Measurements from ENCODE around the gene TOP1. TPM values are rescaled to one million over a fixed set of nuclear protein-coding genes. Genes with fewer than 3 reads are reported as not detected.
A peak's percentile ranks its signal among the peaks of the same experiment; 100 is the strongest.

Gene TOP1
- total RNA-seq, 1 experiment from 2014 or later = 26.7 TPM

GRCh38 chr20:41054847-41055230 lies 26.2 kb downstream of the TOP1 start:
- no peak for DNase-seq (ENCODE audit: low read depth)

GRCh38 chr20:41055679-41056078 lies 27.1 kb downstream of the TOP1 start:
- no peak for DNase-seq (ENCODE audit: low read depth)

- peak; percentile 92 for DNase-seq (ENCODE audit: low read depth)
These were observed 29.5 kb downstream of the TOP1 start for GRCh38 chr20:41057999-41058673.

GRCh38 chr20:41058674-41059635 lies 30.3 kb downstream of the TOP1 start:
- no peak for DNase-seq (ENCODE audit: low read depth)

- DNase-seq (ENCODE audit: low read depth) = no peak
These were observed 32.5 kb downstream of the TOP1 start for GRCh38 chr20:41061155-41061554.

GRCh38 chr20:41063442-41063841 lies 34.8 kb downstream of the TOP1 start:
- DNase-seq (ENCODE audit: low read depth) = no peak

- no peak for DNase-seq (ENCODE audit: low read depth)
These were observed 35.8 kb downstream of the TOP1 start for GRCh38 chr20:41064377-41064776.

GRCh38 chr20:41065716-41066115 lies 37.1 kb downstream of the TOP1 start:
- DNase-seq (ENCODE audit: low read depth) = no peak

GRCh38 chr20:41068806-41069205 lies 40.2 kb downstream of the TOP1 start:
- DNase-seq (ENCODE audit: low read depth) = no peak

GRCh38 chr20:41072190-41072863 lies 43.7 kb downstream of the TOP1 start:
- DNase-seq (ENCODE audit: low read depth) = peak; percentile 86

- peak; percentile 17 for DNase-seq (ENCODE audit: low read depth)
These were observed 44.3 kb downstream of the TOP1 start for GRCh38 chr20:41072915-41073314.

GRCh38 chr20:41074441-41074840 lies 45.8 kb downstream of the TOP1 start:
- no peak for DNase-seq (ENCODE audit: low read depth)

GRCh38 chr20:41076776-41077175 lies 48.2 kb downstream of the TOP1 start:
- DNase-seq (ENCODE audit: low read depth) = no peak

- peak; percentile 59 for DNase-seq (ENCODE audit: low read depth)
These were observed 49.7 kb downstream of the TOP1 start for GRCh38 chr20:41078329-41078728.

GRCh38 chr20:41079066-41079465 lies 50.4 kb downstream of the TOP1 start:
- no peak for DNase-seq (ENCODE audit: low read depth)

GRCh38 chr20:41080866-41081265 lies 52.2 kb downstream of the TOP1 start:
- DNase-seq (ENCODE audit: low read depth) = no peak

GRCh38 chr20:41081276-41081814 lies 52.7 kb downstream of the TOP1 start:
- DNase-seq (ENCODE audit: low read depth) = no peak

- no peak for DNase-seq (ENCODE audit: low read depth)
These were observed 53.7 kb downstream of the TOP1 start for GRCh38 chr20:41082306-41082705.

- no peak for DNase-seq (ENCODE audit: low read depth)
These were observed 57.0 kb downstream of the TOP1 start for GRCh38 chr20:41085606-41086005.

GRCh38 chr20:41086402-41087324 lies 58.0 kb downstream of the TOP1 start:
- no peak for DNase-seq (ENCODE audit: low read depth)

GRCh38 chr20:41087325-41087685 lies 58.7 kb downstream of the TOP1 start:
- no peak for DNase-seq (ENCODE audit: low read depth)

Data from HT1080 (cell line).